Activated effector memory CD4-positive, alpha-beta T cell treated with Interleukin-2 at 50 U/mL for 16 hours (primary cell): ENCODE results near the gene CCDC33.
"Not testable (repeated sequence)": the region's sequence is repeated elsewhere in the genome, so short reads cannot be mapped to it uniquely, and the experiment has no call there.

ENCODE experiments used
- DNase-seq: peaks from one replicate; pipeline ENCODE4 v3.0.0-alpha.2; 2020

CCDC33 gene

GRCh38 chr15:74338676-74339075 is 102.5 kb downstream of the CCDC33 start:
- no peak for DNase-seq

- no peak for DNase-seq
Observed at GRCh38 chr15:74339371-74339770, 103.2 kb downstream of the CCDC33 start.

- no peak for DNase-seq
Observed at GRCh38 chr15:74340150-74340549, 104.0 kb downstream of the CCDC33 start.

GRCh38 chr15:74343127-74343796 is 107.1 kb downstream of the CCDC33 start:
- no peak for DNase-seq

GRCh38 chr15:74343797-74344127 is 107.6 kb downstream of the CCDC33 start:
- no peak for DNase-seq

GRCh38 chr15:74345051-74345450 is 108.9 kb downstream of the CCDC33 start:
- DNase-seq = no peak

- DNase-seq = no peak
Observed at GRCh38 chr15:74347757-74348250, 111.7 kb downstream of the CCDC33 start.

GRCh38 chr15:74349241-74349778 is 113.2 kb downstream of the CCDC33 start:
- no peak for DNase-seq

GRCh38 chr15:74350295-74351275 is 114.5 kb downstream of the CCDC33 start:
- DNase-seq = no peak

GRCh38 chr15:74351670-74352069 is 115.5 kb downstream of the CCDC33 start:
- no peak for DNase-seq

GRCh38 chr15:74352393-74352910 is 116.3 kb downstream of the CCDC33 start:
- no peak for DNase-seq

GRCh38 chr15:74353992-74354391 is 117.9 kb downstream of the CCDC33 start:
- DNase-seq = not testable (repeated sequence)

GRCh38 chr15:74356050-74356449 is 119.9 kb downstream of the CCDC33 start:
- not testable (repeated sequence) for DNase-seq

GRCh38 chr15:74357514-74357913 is 121.4 kb downstream of the CCDC33 start:
- DNase-seq = not testable (repeated sequence)

GRCh38 chr15:74359376-74359775 is 123.2 kb downstream of the CCDC33 start:
- not testable (repeated sequence) for DNase-seq

- DNase-seq = not testable (repeated sequence)
Observed at GRCh38 chr15:74360855-74361254, 124.7 kb downstream of the CCDC33 start.

- no peak for DNase-seq
Observed at GRCh38 chr15:74362482-74362881, 126.4 kb downstream of the CCDC33 start.

- DNase-seq = no peak
Observed at GRCh38 chr15:74364936-74365597, 128.9 kb downstream of the CCDC33 start.

- no peak for DNase-seq
Observed at GRCh38 chr15:74365598-74366445, 129.7 kb downstream of the CCDC33 start.

GRCh38 chr15:74367296-74367854 is 131.2 kb downstream of the CCDC33 start, which contains the start of gene CYP11A1:
CYP11A1 (minus strand) TSS chr15:74367646; CDS start chr15:74367585, 61 bp downstream.
- DNase-seq = no peak

- DNase-seq = no peak
Observed at GRCh38 chr15:74368121-74368520, 132.0 kb downstream of the CCDC33 start.
